OCI-LY3 (cell line): ENCODE data around the gene CDR2L.

Source experiments
- EZH2phosphoT487 ChIP-seq: fragments of 200-600 bp; shearing (Covaris generic); IDR thresholded peaks from 2 replicates; pipeline ENCODE4 v1.6.1; 2018; ENCODE audit warnings: antibody characterized with exemption, mixed run types, low read depth
- TF ChIP-seq, protein P1 (sequence below): fragments of 200-600, 300-600 bp; sonication (generic); IDR thresholded peaks from 2 replicates; pipeline ENCODE4 v1.5.1; 2014; ENCODE audit warnings: antibody characterized with exemption, low read length, low read depth

DNA sequence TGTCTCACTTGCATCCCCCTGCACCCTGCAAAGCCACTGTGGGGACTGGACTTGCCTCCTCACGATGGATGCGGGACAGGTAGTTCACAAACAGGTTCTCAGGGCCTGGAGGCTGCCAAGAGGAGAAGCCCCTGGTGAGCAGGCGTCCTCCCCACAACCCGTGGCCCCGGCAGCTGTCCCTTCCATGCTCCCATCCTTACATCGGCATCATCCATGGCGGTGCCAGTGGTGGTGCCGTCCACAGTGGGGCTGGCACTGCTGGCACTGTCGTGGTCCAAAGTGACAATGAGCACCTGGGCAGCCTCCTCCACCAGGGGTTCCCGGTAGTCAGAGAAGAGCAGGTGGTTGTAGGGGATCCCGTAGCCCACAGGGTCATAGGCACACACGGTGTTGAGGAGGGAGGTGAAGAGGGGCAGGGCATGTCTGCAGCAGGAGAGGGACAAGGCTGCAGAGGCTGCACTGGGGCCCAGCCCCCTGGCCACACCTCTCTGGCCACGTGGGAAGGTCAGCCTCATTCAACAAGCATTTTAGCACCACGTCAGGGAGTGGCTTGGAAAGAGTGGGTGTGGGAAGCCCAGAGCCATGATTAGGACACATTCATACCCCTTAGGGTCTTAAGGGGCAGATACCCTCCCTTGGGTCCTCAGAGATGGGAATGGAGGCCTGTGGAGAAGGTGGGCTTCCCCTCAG, 27.5 kb upstream of the CDR2L start:
- TF ChIP-seq, protein P1, sequence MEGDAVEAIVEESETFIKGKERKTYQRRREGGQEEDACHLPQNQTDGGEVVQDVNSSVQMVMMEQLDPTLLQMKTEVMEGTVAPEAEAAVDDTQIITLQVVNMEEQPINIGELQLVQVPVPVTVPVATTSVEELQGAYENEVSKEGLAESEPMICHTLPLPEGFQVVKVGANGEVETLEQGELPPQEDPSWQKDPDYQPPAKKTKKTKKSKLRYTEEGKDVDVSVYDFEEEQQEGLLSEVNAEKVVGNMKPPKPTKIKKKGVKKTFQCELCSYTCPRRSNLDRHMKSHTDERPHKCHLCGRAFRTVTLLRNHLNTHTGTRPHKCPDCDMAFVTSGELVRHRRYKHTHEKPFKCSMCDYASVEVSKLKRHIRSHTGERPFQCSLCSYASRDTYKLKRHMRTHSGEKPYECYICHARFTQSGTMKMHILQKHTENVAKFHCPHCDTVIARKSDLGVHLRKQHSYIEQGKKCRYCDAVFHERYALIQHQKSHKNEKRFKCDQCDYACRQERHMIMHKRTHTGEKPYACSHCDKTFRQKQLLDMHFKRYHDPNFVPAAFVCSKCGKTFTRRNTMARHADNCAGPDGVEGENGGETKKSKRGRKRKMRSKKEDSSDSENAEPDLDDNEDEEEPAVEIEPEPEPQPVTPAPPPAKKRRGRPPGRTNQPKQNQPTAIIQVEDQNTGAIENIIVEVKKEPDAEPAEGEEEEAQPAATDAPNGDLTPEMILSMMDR: no peak
- TF ChIP-seq EZH2phosphoT487: no peak
